Panc1 (cell line): ENCODE data around the gene DYRK1A. TPM values are rescaled to one million over a fixed set of nuclear protein-coding genes. Genes with fewer than 3 reads are reported as not detected.

ENCODE experiments used
- ATAC-seq: fragments of 200-7000 bp; cut with Tn5 transposase; 2 replicates; pipeline ENCODE4 v1.9.1; 2020; ENCODE audit warnings: mild to moderate bottlenecking, moderate library complexity
- BruUV-seq: library from RNA; stranded (reverse); fragments of 400-500 nt; replicated peaks from 2 replicates; lab custom pipeline; 2021; lab: Mats Ljungman, UMichigan
- CTCF ChIA-PET: fragments of 300-600 bp; sonication (Branson Sonifier 250); formaldehyde crosslinking; loops from one replicate; lab custom pipeline; 2022; ENCODE audit warnings: antibody characterized with exemption; lab: Charles Lee
- POLR2A ChIA-PET: fragments of 300-600 bp; sonication (Branson Sonifier 250); formaldehyde crosslinking; loops from one replicate; lab custom pipeline; 2022; ENCODE audit warnings: antibody characterized with exemption; lab: Charles Lee
- DNase-seq: peaks from one replicate; pipeline ENCODE4 v3.0.0-alpha.2; 2010; ENCODE audit warnings: low read depth, low spot score
- H3K27ac ChIP-seq: 2 replicates; pipeline ENCODE4 v1.5.1; 2011; ENCODE audit warnings: mild to moderate bottlenecking, low read length, inconsistent platforms
- H3K27me3 ChIP-seq: fragments of 200-500 bp; sonication (Bioruptor generic); 2 replicates; pipeline ENCODE4 v1.6.0; 2014; ENCODE audit warnings: low read length, inconsistent platforms; ENCODE audit not compliant: control insufficient read depth, insufficient read depth
- H3K36me3 ChIP-seq: fragments of 200-500 bp; sonication (Bioruptor generic); 2 replicates; pipeline ENCODE4 v1.5.1; 2014; ENCODE audit warnings: inconsistent platforms, mild to moderate bottlenecking, low read length, moderate library complexity; ENCODE audit not compliant: control insufficient read depth, insufficient read depth
- H3K4me1 ChIP-seq: 2 replicates; pipeline ENCODE4 v1.5.1; 2011; ENCODE audit warnings: inconsistent platforms, mild to moderate bottlenecking, low read length, moderate library complexity; ENCODE audit not compliant: control insufficient read depth, insufficient read depth
- H3K4me3 ChIP-seq, 2 experiments: 2 replicates each; pipeline ENCODE4 v1.5.1; 2011 to 2012; ENCODE audit warnings: low read depth in 2 of 2, low read length in 2 of 2, mild to moderate bottlenecking in 2 of 2, inconsistent platforms in 1 of 2, moderate library complexity in 1 of 2
- H3K9me3 ChIP-seq: fragments of 200-500 bp; sonication (Bioruptor generic); 2 replicates; pipeline ENCODE4 v1.5.1; 2014; ENCODE audit warnings: low read depth, mild to moderate bottlenecking, inconsistent platforms, low read length, moderate library complexity; ENCODE audit not compliant: control insufficient read depth, insufficient read depth
- POLR2AphosphoS5 ChIP-seq: IDR thresholded peaks from 2 replicates; pipeline ENCODE4 v1.6.1; 2012; ENCODE audit warnings: mild to moderate bottlenecking, low read depth, low read length, moderate library complexity
- SIN3A ChIP-seq: IDR thresholded peaks from 2 replicates; pipeline ENCODE4 v1.6.1; 2012; ENCODE audit warnings: low read depth, mild to moderate bottlenecking, low read length, moderate library complexity, borderline replicate concordance; ENCODE audit not compliant: insufficient read depth
- TCF7L2 ChIP-seq: IDR thresholded peaks from 2 replicates; pipeline ENCODE4 v1.6.1; 2011; ENCODE audit warnings: mild to moderate bottlenecking, low read depth, low read length, inconsistent platforms
- in situ Hi-C: cut with HindIII; loops from 2 replicates; pipeline ENCODE4 v1.10.0; 2016; ENCODE audit warnings: low sequenced_read_pairs, low pct_unique_long_range_greater_than_20kb
- intact Hi-C: fragments of 100-400 bp; cut with micrococcal nuclease; formaldehyde crosslinking; loops from one replicate; pipeline ENCODE4 v1.10.0; 2022; ENCODE audit not compliant: unreplicated experiment
- total RNA-seq: library from RNA; stranded (reverse); gene quantifications from one replicate; pipeline ENCODE4 v1.2.1, GENCODE V29; 2021; ENCODE audit not compliant: unreplicated experiment
- TF ChIP-seq, protein P1 (sequence below): fragments of 450-650 bp; IDR thresholded peaks from 2 replicates; pipeline ENCODE4 v1.5.1; 2017; ENCODE audit warnings: mild to moderate bottlenecking
- TF ChIP-seq, protein P2 (sequence below), 2 experiments: IDR thresholded peaks; 2 replicates each; pipeline ENCODE4 v1.6.1; 2011 to 2012; ENCODE audit warnings: low read depth in 2 of 2, control low read depth in 1 of 2, low read length in 1 of 2, mild to moderate bottlenecking in 1 of 2, moderate library complexity in 1 of 2; ENCODE audit not compliant: insufficient read depth in 1 of 2

Gene DYRK1A
- total RNA-seq, 1 experiment from 2014 or later: 36.1 TPM

GRCh38 chr21:37568916-37569315 lies 202.3 kb downstream of the DYRK1A start:
- Histone ChIP-seq H3K36me3 (no peaks in the 10 kb centered on the region), H3K9me3 (no peaks in the 10 kb centered on the region), H3K27me3 (no peaks in the 10 kb centered on the region), H3K27ac (no peak overlapping the region), H3K4me1 (peaks cover 10% of the 10 kb centered on the region), H3K4me3 (no peak overlapping the region)
- ATAC-seq (no peak), DNase-seq (no peak)
- no TSS peak for BruUV-seq
- in situ Hi-C loops (no loop called here), intact Hi-C loops (no loop called here)
- ChIA-PET CTCF (no interaction called here), POLR2A (interaction anchor here (0.6 kb wide), 1 partner anchor 220 kb away, joined by 4 read pairs; no protein-coding TSS in a partner anchor)
- TF ChIP-seq POLR2AphosphoS5 (no peak), TCF7L2 (no peak), SIN3A (no peak)
- TF ChIP-seq, protein P1, sequence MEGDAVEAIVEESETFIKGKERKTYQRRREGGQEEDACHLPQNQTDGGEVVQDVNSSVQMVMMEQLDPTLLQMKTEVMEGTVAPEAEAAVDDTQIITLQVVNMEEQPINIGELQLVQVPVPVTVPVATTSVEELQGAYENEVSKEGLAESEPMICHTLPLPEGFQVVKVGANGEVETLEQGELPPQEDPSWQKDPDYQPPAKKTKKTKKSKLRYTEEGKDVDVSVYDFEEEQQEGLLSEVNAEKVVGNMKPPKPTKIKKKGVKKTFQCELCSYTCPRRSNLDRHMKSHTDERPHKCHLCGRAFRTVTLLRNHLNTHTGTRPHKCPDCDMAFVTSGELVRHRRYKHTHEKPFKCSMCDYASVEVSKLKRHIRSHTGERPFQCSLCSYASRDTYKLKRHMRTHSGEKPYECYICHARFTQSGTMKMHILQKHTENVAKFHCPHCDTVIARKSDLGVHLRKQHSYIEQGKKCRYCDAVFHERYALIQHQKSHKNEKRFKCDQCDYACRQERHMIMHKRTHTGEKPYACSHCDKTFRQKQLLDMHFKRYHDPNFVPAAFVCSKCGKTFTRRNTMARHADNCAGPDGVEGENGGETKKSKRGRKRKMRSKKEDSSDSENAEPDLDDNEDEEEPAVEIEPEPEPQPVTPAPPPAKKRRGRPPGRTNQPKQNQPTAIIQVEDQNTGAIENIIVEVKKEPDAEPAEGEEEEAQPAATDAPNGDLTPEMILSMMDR: no peak
- TF ChIP-seq, protein P2, sequence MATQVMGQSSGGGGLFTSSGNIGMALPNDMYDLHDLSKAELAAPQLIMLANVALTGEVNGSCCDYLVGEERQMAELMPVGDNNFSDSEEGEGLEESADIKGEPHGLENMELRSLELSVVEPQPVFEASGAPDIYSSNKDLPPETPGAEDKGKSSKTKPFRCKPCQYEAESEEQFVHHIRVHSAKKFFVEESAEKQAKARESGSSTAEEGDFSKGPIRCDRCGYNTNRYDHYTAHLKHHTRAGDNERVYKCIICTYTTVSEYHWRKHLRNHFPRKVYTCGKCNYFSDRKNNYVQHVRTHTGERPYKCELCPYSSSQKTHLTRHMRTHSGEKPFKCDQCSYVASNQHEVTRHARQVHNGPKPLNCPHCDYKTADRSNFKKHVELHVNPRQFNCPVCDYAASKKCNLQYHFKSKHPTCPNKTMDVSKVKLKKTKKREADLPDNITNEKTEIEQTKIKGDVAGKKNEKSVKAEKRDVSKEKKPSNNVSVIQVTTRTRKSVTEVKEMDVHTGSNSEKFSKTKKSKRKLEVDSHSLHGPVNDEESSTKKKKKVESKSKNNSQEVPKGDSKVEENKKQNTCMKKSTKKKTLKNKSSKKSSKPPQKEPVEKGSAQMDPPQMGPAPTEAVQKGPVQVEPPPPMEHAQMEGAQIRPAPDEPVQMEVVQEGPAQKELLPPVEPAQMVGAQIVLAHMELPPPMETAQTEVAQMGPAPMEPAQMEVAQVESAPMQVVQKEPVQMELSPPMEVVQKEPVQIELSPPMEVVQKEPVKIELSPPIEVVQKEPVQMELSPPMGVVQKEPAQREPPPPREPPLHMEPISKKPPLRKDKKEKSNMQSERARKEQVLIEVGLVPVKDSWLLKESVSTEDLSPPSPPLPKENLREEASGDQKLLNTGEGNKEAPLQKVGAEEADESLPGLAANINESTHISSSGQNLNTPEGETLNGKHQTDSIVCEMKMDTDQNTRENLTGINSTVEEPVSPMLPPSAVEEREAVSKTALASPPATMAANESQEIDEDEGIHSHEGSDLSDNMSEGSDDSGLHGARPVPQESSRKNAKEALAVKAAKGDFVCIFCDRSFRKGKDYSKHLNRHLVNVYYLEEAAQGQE (IDR thresholded peaks at IDR 0.05; ENCODE audit: insufficient read depth in 1 of 2, low read depth in 2 of 2, low read length in 1 of 2): no peak

DNA sequence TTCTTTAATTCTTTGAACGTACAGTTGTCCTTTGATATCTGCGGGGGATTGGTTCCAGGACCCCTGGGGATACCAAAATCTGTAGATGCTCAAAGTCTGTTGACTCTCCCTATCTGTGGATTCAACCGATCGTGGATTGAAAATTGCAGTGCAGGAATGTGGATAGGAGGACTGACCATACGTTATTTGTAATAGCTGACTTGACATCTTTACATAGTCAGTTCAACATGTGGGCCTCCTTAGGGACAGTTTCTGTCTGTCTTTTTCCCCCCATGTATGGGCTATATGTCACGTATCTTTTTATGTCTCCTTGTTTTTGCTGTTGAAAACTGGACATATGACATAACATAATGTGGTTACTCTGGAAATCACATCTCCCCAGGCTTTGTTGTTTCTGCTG lies 204.9 kb downstream of the DYRK1A start:
- ChIA-PET POLR2A (no interaction called here), CTCF (no interaction called here)
- H3K9me3 ChIP-seq: no peaks in the 10 kb centered on the region
- DNase-seq: no peak
- no peak overlapping the region for H3K4me3 ChIP-seq
- in situ Hi-C loops (no loop called here), intact Hi-C loops (no loop called here)
- no peaks in the 10 kb centered on the region for H3K4me1 ChIP-seq
- no peaks in the 10 kb centered on the region for H3K36me3 ChIP-seq
- no TSS peak for BruUV-seq
- H3K27me3 ChIP-seq: no peaks in the 10 kb centered on the region
- no peak for ATAC-seq
- no peak overlapping the region for H3K27ac ChIP-seq
- TF ChIP-seq, protein P1: no peak
- TF ChIP-seq, protein P2 (IDR thresholded peaks at IDR 0.05; ENCODE audit: insufficient read depth in 1 of 2, low read depth in 2 of 2, low read length in 1 of 2): no peak
- TF ChIP-seq TCF7L2 (no peak), SIN3A (no peak), POLR2AphosphoS5 (no peak)
